Measurements from ENCODE around the gene TAF4. TPM values are rescaled to one million over a fixed set of nuclear protein-coding genes. Genes with fewer than 3 reads are reported as not detected.
A peak's percentile ranks its signal among the peaks of the same experiment; 100 is the strongest.

Gene TAF4
- total and polyA plus RNA-seq, 2 of the 13 experiments (the other 11 are each of a cell fraction or from before 2014, with no cell fraction given): 5.9 to 12.0 TPM

DNA sequence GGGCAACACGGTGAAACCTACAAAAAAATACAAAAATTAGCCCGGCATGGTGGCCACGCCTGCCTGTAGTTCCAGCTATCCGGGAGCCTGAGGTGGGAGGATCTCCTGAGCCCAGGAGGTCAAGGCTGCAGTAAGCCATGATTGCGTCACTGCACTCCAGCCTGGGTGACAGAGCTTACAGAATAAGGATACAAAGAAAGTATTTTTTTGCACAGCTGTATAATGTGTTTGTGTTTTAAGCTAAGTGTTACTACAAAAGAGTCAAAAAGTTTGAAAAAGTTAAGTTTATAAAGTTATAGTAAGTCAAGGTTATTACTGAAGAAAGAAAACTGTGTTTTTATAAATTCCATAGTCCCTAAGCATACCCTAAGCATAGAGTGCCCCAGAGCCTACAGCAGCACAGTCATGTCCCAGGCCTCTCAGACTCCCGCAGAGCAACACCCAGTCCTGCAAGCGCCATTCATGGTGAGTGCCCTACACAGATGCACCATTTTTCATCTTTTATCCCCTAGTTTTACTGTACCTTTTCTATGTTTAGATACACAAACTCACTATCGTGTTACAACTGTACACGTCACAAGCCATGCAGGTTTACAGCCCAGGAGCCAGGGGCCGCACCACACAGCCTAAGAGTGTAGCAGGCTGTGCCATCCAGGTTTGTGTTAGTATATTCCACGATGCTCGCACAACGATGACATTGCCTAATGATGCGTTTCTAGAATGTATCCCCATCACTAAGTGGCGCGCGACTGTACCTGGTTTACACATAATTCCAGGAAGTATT lies 22.4 kb downstream of the TAF4 start (continued):
- TF ChIP-seq RAD21 (CRISPR knock-in tag; IDR thresholded peaks at IDR 0.05): peak; percentile 36; the same call in 1 of the 2 replicates
- TF ChIP-seq, protein P1, sequence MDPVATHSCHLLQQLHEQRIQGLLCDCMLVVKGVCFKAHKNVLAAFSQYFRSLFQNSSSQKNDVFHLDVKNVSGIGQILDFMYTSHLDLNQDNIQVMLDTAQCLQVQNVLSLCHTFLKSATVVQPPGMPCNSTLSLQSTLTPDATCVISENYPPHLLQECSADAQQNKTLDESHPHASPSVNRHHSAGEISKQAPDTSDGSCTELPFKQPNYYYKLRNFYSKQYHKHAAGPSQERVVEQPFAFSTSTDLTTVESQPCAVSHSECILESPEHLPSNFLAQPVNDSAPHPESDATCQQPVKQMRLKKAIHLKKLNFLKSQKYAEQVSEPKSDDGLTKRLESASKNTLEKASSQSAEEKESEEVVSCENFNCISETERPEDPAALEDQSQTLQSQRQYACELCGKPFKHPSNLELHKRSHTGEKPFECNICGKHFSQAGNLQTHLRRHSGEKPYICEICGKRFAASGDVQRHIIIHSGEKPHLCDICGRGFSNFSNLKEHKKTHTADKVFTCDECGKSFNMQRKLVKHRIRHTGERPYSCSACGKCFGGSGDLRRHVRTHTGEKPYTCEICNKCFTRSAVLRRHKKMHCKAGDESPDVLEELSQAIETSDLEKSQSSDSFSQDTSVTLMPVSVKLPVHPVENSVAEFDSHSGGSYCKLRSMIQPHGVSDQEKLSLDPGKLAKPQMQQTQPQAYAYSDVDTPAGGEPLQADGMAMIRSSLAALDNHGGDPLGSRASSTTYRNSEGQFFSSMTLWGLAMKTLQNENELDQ (CRISPR knock-in tag; IDR thresholded peaks at IDR 0.05; ENCODE audit: borderline replicate concordance): no peak
- TF ChIP-seq HDAC6 (IDR thresholded peaks at IDR 0.05; ENCODE audit: low read depth, low read length): no peak
- TF ChIP-seq CBFB (CRISPR knock-in tag; IDR thresholded peaks at IDR 0.05): no peak
- TF ChIP-seq SUZ12 (IDR thresholded peaks at IDR 0.05; ENCODE audit: low read depth, low read length): no peak
- TF ChIP-seq ATRX (CRISPR knock-in tag; IDR thresholded peaks at IDR 0.05; ENCODE audit: borderline replicate concordance): no peak
- TF ChIP-seq, protein P2, sequence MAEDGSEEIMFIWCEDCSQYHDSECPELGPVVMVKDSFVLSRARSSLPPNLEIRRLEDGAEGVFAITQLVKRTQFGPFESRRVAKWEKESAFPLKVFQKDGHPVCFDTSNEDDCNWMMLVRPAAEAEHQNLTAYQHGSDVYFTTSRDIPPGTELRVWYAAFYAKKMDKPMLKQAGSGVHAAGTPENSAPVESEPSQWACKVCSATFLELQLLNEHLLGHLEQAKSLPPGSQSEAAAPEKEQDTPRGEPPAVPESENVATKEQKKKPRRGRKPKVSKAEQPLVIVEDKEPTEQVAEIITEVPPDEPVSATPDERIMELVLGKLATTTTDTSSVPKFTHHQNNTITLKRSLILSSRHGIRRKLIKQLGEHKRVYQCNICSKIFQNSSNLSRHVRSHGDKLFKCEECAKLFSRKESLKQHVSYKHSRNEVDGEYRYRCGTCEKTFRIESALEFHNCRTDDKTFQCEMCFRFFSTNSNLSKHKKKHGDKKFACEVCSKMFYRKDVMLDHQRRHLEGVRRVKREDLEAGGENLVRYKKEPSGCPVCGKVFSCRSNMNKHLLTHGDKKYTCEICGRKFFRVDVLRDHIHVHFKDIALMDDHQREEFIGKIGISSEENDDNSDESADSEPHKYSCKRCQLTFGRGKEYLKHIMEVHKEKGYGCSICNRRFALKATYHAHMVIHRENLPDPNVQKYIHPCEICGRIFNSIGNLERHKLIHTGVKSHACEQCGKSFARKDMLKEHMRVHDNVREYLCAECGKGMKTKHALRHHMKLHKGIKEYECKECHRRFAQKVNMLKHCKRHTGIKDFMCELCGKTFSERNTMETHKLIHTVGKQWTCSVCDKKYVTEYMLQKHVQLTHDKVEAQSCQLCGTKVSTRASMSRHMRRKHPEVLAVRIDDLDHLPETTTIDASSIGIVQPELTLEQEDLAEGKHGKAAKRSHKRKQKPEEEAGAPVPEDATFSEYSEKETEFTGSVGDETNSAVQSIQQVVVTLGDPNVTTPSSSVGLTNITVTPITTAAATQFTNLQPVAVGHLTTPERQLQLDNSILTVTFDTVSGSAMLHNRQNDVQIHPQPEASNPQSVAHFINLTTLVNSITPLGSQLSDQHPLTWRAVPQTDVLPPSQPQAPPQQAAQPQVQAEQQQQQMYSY (CRISPR knock-in tag; IDR thresholded peaks at IDR 0.05): no peak
- TF ChIP-seq ZNF432 (CRISPR knock-in tag; IDR thresholded peaks at IDR 0.05; ENCODE audit: borderline replicate concordance): no peak
- TF ChIP-seq ZNF335 (CRISPR knock-in tag; IDR thresholded peaks at IDR 0.05): 0 out of 2 replicates have a peak, but pooled peaks have one; percentile 69
- TF ChIP-seq FOXO1 (CRISPR knock-in tag; IDR thresholded peaks at IDR 0.05): no peak; the same call in 1 of the 2 replicates
- no peak for TF ChIP-seq ZNF207 (IDR thresholded peaks at IDR 0.05; ENCODE audit: borderline replicate concordance)
- 0 out of 2 replicates have a peak, but pooled peaks have one; percentile 7 for TF ChIP-seq ZFP36L1 (CRISPR knock-in tag; IDR thresholded peaks at IDR 0.05)
- TF ChIP-seq TRIM24 (CRISPR knock-in tag; IDR thresholded peaks at IDR 0.05): no peak
- TF ChIP-seq, protein P3, sequence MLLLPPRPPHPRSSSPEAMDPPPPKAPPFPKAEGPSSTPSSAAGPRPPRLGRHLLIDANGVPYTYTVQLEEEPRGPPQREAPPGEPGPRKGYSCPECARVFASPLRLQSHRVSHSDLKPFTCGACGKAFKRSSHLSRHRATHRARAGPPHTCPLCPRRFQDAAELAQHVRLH (CRISPR knock-in tag; IDR thresholded peaks at IDR 0.05; ENCODE audit: borderline replicate concordance, low read depth): peak; percentile 66; the same call in 1 of the 2 replicates
- no peak for TF ChIP-seq GATA4 (IDR thresholded peaks at IDR 0.05; ENCODE audit: borderline replicate concordance, low read depth)
- TF ChIP-seq, protein P4, sequence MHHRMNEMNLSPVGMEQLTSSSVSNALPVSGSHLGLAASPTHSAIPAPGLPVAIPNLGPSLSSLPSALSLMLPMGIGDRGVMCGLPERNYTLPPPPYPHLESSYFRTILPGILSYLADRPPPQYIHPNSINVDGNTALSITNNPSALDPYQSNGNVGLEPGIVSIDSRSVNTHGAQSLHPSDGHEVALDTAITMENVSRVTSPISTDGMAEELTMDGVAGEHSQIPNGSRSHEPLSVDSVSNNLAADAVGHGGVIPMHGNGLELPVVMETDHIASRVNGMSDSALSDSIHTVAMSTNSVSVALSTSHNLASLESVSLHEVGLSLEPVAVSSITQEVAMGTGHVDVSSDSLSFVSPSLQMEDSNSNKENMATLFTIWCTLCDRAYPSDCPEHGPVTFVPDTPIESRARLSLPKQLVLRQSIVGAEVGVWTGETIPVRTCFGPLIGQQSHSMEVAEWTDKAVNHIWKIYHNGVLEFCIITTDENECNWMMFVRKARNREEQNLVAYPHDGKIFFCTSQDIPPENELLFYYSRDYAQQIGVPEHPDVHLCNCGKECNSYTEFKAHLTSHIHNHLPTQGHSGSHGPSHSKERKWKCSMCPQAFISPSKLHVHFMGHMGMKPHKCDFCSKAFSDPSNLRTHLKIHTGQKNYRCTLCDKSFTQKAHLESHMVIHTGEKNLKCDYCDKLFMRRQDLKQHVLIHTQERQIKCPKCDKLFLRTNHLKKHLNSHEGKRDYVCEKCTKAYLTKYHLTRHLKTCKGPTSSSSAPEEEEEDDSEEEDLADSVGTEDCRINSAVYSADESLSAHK (CRISPR knock-in tag; IDR thresholded peaks at IDR 0.05; ENCODE audit: borderline replicate concordance): no peak
- TF ChIP-seq NKX3-1 (CRISPR knock-in tag; IDR thresholded peaks at IDR 0.05): 0 out of 2 replicates have a peak, but pooled peaks have one; percentile 55
- TF ChIP-seq, protein P5, sequence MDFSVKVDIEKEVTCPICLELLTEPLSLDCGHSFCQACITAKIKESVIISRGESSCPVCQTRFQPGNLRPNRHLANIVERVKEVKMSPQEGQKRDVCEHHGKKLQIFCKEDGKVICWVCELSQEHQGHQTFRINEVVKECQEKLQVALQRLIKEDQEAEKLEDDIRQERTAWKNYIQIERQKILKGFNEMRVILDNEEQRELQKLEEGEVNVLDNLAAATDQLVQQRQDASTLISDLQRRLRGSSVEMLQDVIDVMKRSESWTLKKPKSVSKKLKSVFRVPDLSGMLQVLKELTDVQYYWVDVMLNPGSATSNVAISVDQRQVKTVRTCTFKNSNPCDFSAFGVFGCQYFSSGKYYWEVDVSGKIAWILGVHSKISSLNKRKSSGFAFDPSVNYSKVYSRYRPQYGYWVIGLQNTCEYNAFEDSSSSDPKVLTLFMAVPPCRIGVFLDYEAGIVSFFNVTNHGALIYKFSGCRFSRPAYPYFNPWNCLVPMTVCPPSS (IDR thresholded peaks at IDR 0.05): no peak
- TF ChIP-seq EEA1 (CRISPR knock-in tag; IDR thresholded peaks at IDR 0.05; ENCODE audit: borderline replicate concordance): no peak

Data from HepG2 (cell line).